ENCODE data around the gene ABLIM2.

The ABLIM2 gene

DNA sequence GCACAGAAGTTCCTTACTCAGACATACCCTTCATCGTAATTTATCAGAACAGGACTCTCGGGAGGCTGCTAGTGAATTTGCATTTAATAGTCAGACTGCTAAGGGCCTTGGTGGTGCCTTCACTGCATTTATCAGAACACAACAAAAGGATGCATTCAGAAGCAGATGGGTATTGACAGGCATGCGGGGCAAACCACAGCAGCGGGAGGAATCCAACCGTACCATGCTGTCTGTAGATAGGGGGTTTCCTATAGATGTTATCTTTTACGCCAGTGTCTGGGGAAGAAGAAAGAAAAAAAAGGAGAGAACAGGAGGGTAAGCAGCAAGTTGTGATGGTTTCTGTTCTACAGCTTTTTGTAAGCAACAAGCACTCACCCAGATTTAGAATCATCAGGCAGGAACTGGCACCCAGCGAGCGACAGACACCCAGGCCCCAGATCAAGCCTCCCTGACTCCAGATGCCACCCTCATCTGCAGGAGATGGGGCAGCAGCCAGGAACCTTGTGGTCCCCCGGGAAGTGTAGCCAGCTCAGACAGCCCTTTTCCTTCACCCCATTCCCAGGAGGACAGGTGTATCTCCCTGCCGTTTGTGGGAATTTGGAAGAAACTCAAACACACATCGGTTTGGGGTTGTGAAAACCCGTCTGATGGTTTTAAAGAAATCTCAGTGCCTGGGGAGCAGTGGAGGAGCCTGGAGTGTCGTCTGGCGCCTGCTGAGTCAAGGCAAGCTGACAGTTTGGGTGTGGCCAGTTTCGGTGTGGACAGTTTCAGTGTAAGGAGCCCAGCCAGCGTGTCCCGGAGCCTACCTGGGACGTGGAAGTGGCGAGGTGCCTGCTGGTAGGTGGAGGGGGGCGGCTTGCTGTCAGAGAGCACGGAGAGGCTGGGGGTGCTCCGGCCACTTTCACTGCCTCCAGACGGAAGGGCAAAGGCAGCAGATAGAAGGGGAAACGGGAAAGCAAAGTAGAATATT, 138.9 kb downstream of the ABLIM2 start:
- no peak for DNase-seq

DNA sequence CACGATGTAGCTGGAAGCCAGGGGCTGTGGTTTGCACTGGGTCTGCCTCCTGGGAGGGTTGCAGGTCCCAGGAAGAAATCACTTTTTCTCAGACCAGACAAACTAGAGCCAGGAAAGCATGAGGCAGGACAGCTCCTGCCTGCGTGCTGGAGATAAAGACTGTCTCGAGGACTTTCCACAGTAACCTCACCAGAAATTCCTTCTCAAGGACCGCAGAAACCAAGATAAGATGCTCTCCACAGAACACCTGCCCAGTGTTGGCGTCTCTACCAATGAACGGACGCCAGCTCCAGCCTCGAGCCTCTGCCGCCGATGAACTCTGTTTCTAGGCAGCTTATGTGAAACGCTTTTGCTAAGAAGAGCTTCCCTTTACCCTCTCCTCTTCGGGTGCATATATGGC, 142.1 kb downstream of the ABLIM2 start:
- no peak for DNase-seq

DNA sequence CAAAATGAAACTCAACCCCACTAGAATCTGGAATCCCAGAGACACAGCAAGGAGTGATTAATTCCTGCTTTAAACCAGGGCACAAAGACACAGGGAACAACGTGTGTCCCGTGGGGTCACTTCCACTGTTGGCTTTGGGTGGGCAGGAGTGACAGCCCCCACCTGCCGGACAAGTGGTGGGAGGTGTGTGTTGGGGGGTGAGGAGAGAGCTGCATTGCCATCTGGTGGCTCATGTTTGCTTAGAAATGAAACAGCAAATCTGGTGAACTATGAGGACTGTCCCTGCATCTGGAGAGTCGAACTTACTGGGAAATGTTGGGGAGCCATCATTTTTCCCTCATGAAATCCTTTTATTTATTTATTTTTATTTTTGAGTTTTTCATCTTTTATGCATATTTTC, 143.1 kb downstream of the ABLIM2 start:
- no peak for DNase-seq

DNA sequence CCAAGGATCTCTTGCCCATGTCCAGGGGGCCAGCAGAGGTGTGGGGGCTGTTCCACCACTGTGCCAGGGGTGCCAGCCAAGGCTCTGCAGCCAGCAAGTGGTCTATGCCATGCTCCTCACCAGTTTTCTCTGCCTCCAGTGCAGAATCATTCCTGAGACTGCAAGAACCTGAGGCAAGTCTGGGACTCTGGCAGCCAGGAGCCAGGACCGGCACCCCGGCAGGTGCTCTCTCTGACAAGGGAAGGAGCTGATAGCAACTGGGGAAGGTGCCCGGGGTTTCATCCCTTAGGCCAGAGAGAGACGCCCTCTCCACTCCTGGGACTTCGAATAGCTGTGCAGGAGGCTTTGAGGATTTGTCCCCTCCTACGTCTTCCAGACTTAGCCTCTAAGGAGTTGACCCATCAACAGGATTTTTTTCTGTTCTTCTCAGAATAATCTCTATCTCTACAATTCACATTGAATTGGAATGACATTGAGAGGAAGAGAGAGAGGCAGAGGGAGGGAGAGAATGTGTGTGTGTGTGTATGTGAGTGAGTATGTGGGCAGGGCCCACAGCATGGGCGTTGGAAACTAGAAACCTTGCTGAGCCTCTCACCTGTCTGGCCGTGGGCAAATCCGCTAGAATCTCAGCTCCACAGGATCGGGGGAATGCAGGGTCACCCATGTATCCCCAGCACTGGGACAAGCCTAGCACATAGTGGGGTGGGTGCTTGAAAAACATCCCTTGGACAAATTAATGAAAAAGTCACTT, 144.5 kb downstream of the ABLIM2 start:
- DNase-seq = no peak

DNA sequence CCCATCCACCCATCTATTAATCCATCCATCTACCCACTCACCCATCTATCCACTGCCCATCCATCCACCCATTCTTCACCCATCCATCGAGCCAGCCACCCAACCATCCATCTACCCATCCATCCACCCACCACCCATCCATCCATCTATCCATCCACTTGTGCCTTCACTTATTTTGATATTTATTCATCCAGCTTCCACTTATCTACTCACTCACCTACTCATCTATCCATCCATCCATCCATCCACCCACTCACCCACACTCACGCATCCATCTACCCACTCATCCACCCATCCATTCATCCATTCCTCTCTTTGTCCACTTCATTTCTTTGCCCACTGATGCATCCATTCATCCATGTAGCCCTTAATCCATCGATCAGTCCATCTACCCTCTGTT, 146.1 kb downstream of the ABLIM2 start:
- DNase-seq = no peak

DNA sequence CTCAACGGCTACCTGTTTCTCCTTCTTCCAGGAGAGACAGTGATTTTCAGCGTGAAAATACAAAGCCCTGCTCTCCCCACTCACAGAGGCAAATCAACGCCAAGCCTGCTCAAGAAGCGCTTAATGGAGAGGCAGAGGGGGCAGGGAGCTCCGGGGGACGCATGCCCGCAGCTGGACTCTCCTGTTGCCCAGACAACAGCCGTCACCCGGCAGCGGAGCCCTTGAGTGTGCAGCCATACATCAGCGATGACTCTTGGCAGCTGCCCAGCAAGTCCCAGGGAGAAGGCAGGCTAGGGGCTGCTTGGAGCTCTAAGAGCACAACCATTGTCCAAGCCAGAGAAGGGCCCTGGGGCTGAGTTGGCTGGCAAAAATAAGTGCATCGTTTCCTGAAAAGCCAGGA, 148.0 kb downstream of the ABLIM2 start:
- DNase-seq = no peak

DNA sequence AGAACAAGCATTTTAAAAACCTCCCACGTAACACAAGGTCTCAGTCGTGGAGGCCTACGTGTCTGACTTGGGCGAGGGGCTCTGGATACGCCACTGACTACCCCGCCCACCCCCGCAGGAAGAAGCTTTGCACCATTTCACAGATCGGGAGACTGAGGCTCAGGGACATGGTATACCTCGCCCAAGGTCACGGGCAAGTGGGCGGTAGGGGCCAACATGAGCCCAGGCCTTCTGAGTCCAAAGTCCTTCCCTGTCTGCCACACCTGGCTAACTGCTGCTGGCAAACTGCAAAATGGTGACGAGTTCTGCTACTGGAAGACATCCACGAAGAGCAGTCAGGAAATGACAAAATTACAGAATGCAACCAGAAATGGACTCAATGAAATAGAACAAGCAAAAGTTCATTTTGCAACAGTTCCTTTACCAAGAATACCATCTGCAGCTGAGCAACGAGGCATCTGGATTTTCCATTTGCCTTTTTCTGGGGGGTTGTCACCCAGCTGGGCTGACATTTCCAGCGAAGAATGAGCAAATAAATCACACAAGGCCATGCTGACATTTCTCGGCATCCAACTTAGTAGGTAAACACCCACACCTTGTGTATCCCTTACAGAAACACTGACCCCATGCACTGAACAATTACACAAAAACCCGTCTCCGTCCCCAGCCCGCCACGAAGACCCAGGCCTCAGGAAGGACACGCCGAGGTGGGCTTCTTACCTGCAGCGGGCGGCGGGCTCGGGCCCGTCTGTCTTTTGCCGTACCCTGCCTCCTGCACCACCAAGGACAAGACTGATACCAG, 148.7 kb downstream of the ABLIM2 start:
- DNase-seq = no peak

DNA sequence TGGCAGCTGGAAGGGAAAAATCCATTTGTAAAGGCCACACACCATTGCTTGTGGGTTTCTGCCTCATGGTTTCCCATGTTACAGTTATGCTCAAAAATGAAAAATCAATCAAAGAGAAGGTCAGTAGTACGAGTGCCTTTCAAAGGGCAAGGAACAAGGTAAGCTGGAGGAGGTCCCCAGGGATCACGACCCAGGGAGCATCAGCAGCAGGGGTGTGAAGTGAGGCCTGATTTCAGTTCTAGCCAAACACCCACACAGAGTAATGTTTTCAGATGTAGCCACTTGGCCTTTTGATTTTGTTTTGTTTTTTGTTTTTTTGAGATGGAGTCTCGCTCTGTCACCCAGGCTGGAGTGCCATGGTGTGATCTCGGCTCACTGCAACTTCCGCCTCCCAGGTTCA, 149.5 kb downstream of the ABLIM2 start:
- no peak for DNase-seq

DNA sequence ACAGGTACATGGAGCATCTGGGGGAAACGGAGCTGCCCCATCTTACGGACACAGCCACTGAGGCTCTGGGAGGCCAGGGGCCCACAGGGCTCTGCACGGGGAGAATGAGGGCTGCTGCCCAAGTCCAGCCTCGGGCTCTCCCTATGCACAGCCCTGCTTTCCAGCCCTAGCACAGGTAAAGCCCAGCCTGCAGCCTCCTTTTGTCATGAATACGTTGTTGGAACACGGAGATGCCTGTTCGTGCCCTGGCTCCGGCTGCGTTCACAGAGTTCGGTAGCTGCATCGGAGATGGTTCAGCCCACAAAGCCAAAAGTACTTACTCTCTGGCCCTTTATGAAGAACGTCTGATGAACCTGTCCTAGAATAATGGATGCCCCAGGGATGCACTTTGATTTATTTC, 150.2 kb downstream of the ABLIM2 start:
- no peak for DNase-seq

DNA sequence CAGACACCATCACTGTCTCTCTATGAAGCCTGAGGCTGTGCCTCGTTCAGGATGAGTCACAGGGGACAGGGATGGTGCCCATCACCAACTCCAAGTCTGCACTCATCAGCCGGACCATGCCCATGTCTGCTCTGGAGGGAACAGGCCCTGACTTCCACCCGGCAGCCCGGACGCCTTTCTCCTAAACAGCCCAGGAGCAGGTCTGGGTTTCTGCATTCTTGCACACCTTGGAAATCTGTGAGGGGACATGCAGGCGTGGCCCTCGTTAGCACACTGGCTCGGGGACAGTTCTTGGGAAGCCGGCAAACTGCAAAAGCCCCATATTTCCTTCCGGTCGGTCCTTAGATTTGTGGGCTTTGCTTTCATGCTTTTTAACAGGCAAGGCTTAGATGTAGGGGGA, 151.0 kb downstream of the ABLIM2 start:
- DNase-seq = no peak

DNA sequence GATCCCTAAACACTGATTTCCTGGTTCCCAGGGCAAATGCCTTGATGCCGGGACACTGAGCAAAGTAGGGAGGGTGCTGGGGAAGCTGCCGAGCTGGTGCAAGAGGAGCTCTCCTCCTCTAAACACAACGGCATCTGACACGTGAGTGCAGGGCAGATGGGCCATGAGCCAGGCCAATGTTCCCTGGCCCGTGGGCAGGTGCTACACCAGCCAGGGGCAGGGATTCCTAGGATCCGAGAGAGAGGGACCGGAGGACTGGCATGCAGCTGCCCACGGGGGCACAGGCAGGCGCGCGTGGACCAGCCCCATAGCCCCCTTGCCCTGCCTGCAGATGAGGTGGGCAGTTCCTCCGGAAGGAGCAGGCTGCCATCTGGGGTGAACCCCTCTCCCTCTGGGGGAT, 152.1 kb downstream of the ABLIM2 start:
- no peak for DNase-seq

DNA sequence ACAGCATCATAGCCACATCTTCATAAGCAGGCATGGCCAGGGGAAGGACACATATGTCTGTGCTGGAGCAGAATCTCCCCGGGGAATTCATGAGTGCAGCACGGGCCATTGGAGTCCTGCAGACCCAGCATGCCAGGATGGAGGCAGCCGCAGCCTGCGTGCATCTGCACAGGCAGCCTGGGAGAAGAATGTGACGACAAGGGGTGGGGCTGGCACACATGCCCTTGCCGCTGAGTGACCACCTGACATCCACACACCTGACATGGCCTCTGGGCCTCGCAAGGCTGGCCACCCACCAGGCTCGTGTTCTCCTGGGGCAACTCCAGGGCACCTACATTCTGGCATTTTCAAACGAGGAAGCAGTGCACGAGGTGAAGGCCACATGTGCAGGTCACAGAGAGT, 152.8 kb downstream of the ABLIM2 start:
- no peak for DNase-seq

DNA sequence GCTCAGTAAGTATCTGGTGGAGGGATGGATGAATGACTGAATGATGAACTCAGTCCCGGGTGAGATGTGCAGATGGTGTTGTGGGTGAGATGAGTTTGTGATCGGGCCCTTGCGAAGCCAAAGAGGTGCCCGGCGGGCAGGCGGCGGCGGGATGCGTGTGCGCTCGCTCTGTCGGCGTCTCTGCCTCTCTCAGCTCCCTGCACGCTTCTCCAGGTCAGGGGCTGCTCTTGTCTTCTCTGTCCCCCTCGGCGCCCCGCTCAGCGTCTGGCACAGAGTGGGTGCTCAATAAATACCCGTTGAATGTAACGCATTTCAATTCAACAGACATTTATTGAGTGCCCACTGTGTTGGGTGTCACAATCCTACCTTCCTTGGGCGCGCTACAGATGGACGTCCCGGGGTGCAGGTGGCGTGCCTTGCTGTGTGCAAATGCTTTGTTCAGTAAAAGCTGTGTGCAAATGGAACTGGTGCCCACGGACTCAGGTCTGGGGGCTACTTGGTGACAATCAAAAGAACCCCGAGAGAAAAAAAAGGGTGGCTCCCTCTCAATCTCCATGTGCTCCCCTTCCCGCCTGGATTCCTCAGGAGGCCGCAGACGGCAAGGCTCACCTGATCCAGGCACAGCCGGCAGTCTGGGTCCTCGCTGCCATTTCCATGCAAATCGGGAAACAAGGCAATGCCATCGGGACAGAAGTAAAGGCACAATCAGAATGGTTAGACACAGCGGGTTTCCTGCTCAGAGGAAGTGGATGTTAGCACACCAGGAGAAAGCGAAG, 153.4 kb downstream of the ABLIM2 start:
- no peak for DNase-seq

DNA sequence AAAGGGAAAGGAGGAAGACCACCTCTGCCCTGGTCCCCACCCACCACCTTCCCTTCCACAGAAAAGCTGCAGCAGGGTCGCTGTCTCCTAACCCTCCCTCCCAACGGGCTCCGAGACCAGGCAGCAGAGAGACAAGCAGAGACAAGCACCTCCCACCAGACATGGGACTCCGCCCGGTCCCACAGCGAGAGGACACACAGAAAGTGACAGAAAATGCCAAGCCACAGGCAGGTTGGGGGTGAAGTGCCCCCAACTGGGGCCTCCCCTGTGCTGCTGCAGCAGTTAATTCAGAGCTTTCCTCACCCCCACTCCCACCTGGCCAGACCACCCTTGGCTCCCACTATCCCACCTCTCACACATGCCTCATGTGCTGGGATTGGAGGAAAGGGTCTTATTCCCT, 154.5 kb downstream of the ABLIM2 start:
- no peak for DNase-seq

DNA sequence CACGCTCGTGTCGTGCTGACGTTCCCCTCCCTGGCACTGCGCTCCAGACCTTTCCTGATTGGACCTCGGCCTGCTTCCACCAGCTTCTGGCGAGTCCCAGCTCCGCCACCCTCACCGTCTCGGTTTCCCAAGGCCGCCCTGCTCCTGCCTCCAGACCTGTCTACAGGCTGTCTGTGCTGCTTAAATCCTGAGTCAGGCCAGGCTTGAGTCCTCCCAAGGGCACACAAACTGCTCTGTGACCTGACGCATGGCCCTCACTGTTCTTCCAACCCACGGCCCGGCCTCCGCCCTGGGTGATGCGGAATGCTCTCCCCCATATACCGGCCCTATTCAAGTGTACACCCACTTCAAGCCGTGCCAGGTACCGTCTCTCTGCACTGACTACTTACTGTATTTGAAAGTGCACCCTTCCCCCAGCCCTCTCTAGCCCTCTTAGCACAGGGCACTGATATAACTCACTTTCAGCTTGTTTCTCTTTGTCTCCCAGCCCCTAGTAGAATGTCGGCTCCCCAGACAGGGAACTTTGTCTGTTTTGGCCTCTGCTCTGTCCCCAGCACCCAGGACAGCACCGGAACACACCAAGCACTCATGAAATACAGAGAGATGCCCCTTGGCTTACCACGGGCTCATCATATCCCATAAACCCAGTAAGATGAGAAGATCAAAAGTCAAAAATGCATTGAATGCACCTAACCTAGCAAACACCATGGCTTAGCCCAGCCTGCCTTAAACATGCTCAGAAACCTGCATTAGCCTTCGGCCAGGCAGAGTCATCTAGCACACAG, 155.9 kb downstream of the ABLIM2 start:
- no peak for DNase-seq

DNA sequence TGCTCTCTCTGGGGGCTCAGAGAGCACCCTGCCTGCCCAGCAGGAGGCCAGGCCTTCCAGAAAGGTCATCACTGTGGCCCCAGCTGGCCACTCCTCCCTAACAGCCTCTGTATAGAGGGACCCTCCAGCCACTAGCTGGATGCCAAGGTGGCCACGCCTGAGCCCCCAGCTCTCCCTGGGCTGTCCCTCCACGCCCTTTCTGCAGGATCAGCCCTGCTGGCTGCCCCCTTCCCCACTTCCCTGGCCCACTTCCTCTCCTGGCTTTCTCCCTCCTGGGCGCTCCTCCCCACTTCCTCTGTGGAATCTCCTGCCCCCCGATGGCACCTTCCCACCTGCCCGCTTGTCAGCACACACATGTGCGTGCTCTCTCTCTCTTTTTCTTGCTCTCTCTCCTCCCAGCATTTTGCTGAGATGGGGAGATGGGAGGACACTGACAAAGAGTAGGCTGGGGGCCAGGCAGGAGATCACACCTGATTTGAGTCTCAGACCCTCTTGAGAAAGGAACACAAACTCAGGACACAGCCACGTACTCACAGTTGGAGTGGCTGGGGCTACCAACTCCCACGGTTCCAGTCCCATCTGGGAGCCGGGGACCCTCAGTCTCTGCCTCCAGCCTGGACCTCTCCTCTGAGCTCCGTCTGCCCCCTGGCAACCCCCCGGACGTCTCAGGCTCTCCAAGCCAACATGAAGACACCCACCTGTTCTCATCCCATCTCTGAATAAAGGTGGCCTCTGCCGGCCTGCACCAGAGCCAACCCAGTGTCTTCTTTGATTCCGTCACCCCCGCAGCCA, 156.9 kb downstream of the ABLIM2 start:
- DNase-seq = no peak

DNA sequence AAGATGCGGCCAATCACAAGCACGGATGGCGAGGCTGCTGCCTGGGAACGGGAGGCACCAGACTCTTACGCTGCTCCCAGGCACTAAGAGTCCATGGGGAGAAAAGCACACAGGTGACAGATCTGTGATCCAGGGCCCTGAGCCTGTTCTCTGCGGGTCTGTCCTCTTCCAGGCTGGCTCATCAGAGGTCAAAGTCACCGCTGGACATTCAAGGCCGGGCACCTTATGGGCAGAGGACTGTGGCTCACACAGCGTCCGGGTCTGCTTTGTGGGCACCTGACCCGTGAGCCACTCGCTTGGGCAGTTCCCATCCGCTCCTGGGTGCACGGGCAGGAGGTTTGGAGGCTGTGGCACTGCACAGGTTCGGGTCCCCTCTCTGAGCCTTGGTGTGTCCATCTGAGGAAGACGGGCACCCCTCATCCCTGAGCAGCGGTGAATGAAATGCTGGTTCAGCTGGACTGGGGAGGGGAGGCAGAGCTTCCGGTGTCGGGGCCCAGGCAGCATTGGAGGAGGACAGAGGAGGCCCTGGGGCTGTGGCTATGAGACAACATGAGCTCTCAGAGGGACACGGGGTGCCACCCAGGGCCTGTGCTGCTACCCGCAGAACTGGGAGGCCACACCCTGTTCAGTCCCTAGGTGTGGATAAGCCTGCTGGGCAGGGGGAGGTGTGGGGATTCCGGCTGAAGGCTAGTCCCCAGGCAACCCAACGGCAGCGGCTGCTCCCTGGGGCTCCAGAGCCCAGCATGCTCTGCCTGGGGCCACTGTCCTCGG, 157.7 kb downstream of the ABLIM2 start:
- DNase-seq = no peak

DNA sequence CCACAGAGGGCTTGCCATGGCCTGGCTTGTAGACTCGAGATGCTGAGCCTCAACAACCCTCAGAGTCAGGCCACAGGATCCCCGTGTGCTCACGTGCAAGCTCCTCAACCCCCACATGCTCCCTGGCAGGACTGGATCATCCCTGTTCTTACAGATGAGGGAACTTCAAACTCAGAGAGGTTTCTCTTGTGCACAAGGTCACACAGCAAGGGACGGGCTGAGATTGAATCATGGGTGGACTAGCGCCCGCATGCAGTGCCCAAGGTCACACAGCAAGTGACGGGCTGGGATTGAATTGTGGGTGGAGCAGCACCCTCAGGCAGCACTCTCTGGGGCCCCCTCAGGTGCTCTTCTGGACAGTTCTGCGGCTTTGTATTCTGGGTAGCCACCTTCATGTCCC, 158.4 kb downstream of the ABLIM2 start:
- DNase-seq = no peak

DNA sequence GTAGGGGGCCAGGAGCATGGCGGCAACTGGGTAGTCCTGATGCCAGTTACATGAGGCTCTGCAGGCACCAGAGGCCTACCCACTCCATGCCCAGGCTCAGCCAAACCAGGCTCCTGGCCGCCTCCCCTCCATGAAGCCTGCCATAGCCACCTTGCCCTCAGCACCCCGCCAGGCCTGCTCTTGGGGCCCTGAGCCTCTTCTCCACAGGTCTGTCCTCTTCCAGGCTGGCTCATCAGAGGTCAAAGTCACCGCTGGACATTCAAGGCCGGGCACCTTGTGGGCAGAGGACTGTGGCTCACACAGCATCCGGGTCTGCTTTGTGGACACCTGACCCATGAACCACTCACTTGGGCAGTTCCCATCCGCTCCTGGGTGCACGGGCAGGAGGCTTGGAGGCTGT, 158.9 kb downstream of the ABLIM2 start:
- no peak for DNase-seq

DNA sequence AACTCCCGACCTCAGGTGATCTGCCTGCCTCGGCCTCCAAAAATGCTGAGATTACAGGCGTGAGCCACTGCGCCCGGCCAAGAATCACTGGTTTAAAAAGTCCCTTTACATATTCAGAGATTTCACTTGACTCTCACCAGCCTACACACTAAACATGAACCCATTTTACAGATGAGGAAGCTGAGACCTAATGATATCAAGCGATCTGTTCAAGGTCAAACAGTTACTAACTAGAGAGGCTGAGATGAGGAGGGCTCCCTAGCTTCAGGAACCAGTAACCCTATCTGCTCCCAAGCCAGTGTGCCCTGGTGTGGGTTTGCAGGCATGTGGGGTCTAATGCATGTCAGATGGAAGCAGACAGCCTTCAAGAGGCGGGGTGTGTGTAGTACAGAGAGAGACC, 159.3 kb downstream of the ABLIM2 start:
- no peak for DNase-seq
